ENCODE results near the gene SPEM2. TPM values are rescaled to one million over a fixed set of nuclear protein-coding genes. Genes with fewer than 3 reads are reported as not detected.

The SPEM2 gene
- total RNA-seq, 2 donors from 2014 or later, result not detected

- no peak for ATAC-seq (replicated peaks)
- Mint-ChIP-seq H3K9me3 (no peaks in the 10 kb centered on the region), H3K27me3 (peaks cover 36% of the 10 kb centered on the region), H3K36me3 (ENCODE audit: low read depth) (peaks cover 47% of the 10 kb centered on the region), H3K4me1 (peaks cover 18% of the 10 kb centered on the region), H3K27ac (peak within 1 kb of the TSS; percentile 84), H3K4me3 (peak within 1 kb of the TSS; percentile 95)
These were observed 14.2 kb downstream of the SPEM2 start, which contains the start of gene FGF11 for GRCh38 chr17:7439462-7440112. Gene FGF11 (plus strand): TSS chr17:7439512. CDS start chr17:7439621, 109 bp downstream.

GRCh38 chr17:7440113-7440833 is 14.9 kb downstream of the SPEM2 start:
- peaks cover 45% of the 10 kb centered on the region for H3K36me3 Mint-ChIP-seq (ENCODE audit: low read depth)
- no peak for ATAC-seq (replicated peaks)
- peaks cover 39% of the 10 kb centered on the region for H3K27me3 Mint-ChIP-seq
- peak overlapping the region; percentile 84 for H3K27ac Mint-ChIP-seq
- H3K4me1 Mint-ChIP-seq, result peaks cover 18% of the 10 kb centered on the region
- H3K4me3 Mint-ChIP-seq, result peak overlapping the region; percentile 95
- no peaks in the 10 kb centered on the region for H3K9me3 Mint-ChIP-seq

DNA sequence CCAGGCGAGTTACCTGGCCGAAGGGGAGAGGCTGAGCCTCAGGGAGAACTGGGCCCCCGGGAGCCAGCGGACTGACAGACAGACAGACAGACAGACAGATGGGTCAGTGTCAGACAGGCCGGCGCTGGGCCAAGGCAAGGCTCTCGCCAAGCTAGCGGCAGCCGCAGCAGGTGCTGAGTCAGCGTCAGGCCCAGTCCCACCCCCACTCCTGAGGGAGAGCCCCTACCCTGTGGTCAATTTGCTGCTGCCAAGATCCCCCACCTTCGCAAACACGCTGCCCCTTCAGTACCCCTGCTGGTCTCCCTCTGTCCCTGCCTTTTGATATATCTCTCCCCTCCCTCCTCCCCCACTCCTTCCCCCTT is 15.4 kb downstream of the SPEM2 start:
- Mint-ChIP-seq H3K27me3 (peaks cover 44% of the 10 kb centered on the region), H3K4me1 (peaks cover 23% of the 10 kb centered on the region), H3K9me3 (no peaks in the 10 kb centered on the region), H3K36me3 (ENCODE audit: low read depth) (peaks cover 47% of the 10 kb centered on the region), H3K27ac (peak overlapping the region; percentile 84), H3K4me3 (peak overlapping the region; percentile 95)
- peak; percentile 19 for ATAC-seq (replicated peaks)

DNA sequence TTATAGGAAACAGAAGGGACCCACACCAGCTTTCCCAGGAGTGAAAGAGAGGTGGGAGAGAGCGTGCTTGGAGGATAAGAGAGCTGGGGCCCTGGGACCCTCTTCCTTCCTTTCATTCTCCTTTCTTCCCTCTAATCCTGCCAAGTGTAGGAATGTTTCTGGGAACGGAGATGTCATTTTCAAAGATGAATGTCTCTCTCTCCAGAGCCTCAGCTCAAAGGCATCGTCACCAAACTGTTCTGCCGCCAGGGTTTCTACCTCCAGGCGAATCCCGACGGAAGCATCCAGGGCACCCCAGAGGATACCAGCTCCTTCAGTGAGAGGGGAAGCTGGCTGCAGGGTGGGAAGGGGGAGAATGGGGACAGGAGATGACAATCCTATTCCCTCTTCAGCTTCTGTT is 15.8 kb downstream of the SPEM2 start:
- Mint-ChIP-seq H3K36me3 (ENCODE audit: low read depth) (peaks cover 45% of the 10 kb centered on the region), H3K9me3 (no peaks in the 10 kb centered on the region), H3K4me3 (peak overlapping the region; percentile 95), H3K4me1 (peaks cover 24% of the 10 kb centered on the region), H3K27me3 (peaks cover 48% of the 10 kb centered on the region), H3K27ac (no peak overlapping the region)
- no peak for ATAC-seq (replicated peaks)

- Mint-ChIP-seq H3K27ac (no peak overlapping the region), H3K4me3 (no peak overlapping the region), H3K36me3 (ENCODE audit: low read depth) (peaks cover 37% of the 10 kb centered on the region), H3K9me3 (no peaks in the 10 kb centered on the region), H3K27me3 (peaks cover 51% of the 10 kb centered on the region), H3K4me1 (peaks cover 24% of the 10 kb centered on the region)
- no peak for ATAC-seq (replicated peaks)
These were observed 16.7 kb downstream of the SPEM2 start for GRCh38 chr17:7442142-7442541.

DNA sequence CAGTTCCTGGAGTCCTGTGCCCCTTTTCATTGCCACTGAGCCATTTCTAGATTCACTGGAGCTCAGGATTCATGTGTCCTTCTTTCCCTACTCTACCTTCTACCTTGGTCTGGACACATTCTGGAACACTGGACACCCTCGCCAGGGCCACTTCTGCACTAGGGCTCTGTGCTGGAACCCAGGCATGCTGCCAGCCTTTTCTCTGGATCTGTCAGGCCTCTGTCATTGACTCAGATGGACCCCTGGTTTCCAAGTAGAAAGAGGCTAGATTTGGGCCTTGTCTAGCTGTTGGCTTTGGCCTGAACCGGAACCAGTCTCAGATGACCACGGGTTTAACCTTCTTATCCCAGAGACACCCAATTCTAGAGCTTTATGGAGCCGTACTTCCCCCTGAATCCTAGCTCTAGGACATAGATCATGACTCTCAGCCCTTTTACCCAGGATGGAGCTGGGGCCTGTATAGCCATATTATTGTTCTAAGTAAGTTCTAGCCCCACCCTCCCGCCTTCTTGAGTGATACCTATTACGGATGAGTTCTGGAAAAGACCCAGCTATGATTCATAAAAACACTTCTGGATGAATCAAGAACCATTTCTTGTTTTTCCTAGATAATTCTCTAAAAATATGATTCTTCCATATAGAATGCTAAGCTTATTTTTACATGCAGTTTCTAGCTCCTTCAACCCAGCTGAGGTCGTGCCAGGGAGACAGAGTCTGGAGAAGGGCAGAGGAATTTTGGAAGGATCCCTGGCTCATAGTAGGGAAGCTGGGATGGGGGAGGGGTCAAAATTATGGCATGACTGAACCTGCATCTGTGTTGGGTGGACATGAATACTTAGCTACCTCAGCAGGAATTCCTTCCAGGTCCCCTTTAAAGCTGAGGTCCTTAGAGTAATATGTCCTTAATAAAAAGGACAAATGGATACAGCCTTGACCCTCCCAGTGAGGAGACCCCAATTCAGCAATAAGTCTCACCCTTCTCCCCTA is 18.4 kb downstream of the SPEM2 start:
- Mint-ChIP-seq H3K9me3 (no peaks in the 10 kb centered on the region), H3K4me1 (peaks cover 13% of the 10 kb centered on the region), H3K36me3 (ENCODE audit: low read depth) (peaks cover 22% of the 10 kb centered on the region), H3K27me3 (peaks cover 55% of the 10 kb centered on the region), H3K4me3 (peak overlapping the region; percentile 69), H3K27ac (peak overlapping the region; percentile 47)
- ATAC-seq (replicated peaks), result no peak

- H3K27ac Mint-ChIP-seq, result no peak within 1 kb of the TSS
- peaks cover 51% of the 10 kb centered on the region for H3K27me3 Mint-ChIP-seq
- peaks cover 10% of the 10 kb centered on the region for H3K4me1 Mint-ChIP-seq
- peaks cover 15% of the 10 kb centered on the region for H3K36me3 Mint-ChIP-seq (ENCODE audit: low read depth)
- H3K4me3 Mint-ChIP-seq, result peak within 1 kb of the TSS; percentile 69
- ATAC-seq (replicated peaks), result peak; percentile 53
- no peaks in the 10 kb centered on the region for H3K9me3 Mint-ChIP-seq
These were observed 19.5 kb downstream of the SPEM2 start, which contains the start of gene CHRNB1 for GRCh38 chr17:7444682-7445618. Gene CHRNB1 (plus strand): TSS chr17:7445061. CDS start chr17:7445128, 67 bp downstream.

DNA sequence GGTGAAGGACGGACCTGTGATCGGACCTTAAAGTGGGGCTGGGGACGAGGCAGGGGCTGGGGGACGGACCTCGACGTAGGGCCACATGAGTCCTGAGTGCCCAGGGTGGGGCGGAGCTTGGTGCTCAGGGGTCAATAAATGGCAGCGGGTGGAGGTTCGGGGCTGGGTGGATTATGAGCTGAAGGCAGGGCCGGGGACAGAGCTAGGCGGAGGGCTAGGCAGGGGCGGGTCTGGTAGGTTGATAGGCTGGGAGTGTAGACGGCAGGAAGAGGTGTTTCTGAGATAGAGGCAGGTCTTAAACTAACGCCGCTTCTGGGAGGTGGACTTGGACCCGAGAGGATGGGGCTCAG is 20.2 kb downstream of the SPEM2 start:
- Mint-ChIP-seq H3K36me3 (ENCODE audit: low read depth) (peaks cover 9% of the 10 kb centered on the region), H3K27me3 (peaks cover 46% of the 10 kb centered on the region), H3K4me3 (peak overlapping the region; percentile 69), H3K4me1 (peaks cover 6% of the 10 kb centered on the region), H3K27ac (no peak overlapping the region), H3K9me3 (no peaks in the 10 kb centered on the region)
- peak; percentile 54 for ATAC-seq (replicated peaks)

GRCh38 chr17:7448461-7448860 is 23.0 kb downstream of the SPEM2 start:
- Mint-ChIP-seq H3K27ac (no peak overlapping the region), H3K9me3 (no peaks in the 10 kb centered on the region), H3K4me1 (peaks cover 6% of the 10 kb centered on the region), H3K36me3 (ENCODE audit: low read depth) (peaks cover 7% of the 10 kb centered on the region), H3K27me3 (peaks cover 33% of the 10 kb centered on the region), H3K4me3 (no peak overlapping the region)
- no peak for ATAC-seq (replicated peaks)

DNA sequence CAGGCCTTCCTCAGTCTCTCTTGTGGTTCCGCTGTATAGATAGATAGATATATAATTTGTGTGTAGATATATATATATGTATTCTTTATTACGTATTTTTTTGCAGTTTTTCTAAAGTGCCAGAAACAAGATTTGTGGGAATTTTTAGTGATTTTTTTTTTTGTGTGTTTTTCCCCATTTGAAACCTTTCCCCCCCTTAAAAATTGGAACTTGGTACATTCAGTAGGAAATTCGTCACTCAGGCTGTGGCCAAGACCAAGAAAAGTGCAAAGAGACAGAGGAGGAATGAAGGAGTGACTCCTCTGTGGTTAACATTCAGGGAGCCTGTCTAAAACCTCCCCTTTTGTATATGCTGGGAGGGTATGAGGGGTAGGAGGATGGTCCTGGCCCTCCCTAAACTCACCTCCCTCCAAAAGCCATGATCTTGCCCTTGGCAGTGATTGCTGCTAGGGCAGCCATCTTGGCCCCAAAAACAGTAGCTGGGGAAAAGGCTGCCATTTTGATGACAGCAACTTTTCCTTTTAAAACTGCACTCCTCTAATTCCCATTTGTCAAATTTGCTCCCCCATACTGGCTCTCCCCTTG is 34.6 kb downstream of the SPEM2 start:
- H3K36me3 Mint-ChIP-seq (ENCODE audit: low read depth), result peaks cover 34% of the 10 kb centered on the region
- H3K4me3 Mint-ChIP-seq, result no peak overlapping the region
- no peaks in the 10 kb centered on the region for H3K9me3 Mint-ChIP-seq
- ATAC-seq (replicated peaks), result no peak
- H3K27ac Mint-ChIP-seq, result peak overlapping the region; percentile 17
- peaks cover 4% of the 10 kb centered on the region for H3K4me1 Mint-ChIP-seq
- H3K27me3 Mint-ChIP-seq, result no peaks in the 10 kb centered on the region

DNA sequence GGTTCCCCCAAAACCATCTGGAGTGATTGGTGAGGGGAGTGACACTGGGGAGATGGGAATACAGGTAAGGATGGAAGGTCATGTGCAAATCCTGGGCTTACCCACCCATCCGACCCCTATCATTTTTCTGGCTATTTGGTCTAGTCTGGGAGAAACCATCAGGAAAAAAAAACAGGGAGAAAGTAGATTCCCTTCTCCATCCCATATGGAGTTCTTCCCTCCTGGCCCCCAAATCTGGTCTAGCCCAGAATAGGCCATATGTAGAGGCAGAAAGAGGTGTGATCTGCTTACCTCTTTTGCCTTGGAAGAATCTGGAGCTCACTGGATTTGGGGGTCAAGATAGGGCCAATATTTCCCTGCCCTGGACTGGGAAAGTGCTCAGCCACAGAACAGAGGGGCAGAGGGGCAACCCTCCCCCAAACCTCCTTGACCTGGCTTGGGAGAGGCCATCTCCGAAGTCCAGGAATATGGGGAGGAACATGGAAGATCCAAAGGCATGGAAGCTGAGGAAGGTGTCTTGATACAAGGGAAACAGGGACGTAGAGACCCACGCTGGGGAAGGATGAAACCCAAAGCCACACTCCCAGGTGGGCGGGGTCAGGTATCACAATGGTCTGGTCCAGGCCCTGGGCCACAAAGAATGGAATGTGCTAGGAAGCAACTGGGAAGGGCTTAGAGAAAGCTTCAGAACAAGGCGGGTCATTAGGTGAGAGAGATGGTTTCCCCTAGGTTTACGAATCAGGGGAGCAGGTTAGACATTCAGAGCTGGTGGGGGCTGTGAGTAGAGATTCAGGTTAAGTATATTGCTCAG is 35.6 kb downstream of the SPEM2 start:
- Mint-ChIP-seq H3K9me3 (no peaks in the 10 kb centered on the region), H3K4me1 (no peaks in the 10 kb centered on the region), H3K27me3 (no peaks in the 10 kb centered on the region), H3K36me3 (ENCODE audit: low read depth) (peaks cover 24% of the 10 kb centered on the region), H3K27ac (no peak overlapping the region), H3K4me3 (no peak overlapping the region)
- no peak for ATAC-seq (replicated peaks)

DNA sequence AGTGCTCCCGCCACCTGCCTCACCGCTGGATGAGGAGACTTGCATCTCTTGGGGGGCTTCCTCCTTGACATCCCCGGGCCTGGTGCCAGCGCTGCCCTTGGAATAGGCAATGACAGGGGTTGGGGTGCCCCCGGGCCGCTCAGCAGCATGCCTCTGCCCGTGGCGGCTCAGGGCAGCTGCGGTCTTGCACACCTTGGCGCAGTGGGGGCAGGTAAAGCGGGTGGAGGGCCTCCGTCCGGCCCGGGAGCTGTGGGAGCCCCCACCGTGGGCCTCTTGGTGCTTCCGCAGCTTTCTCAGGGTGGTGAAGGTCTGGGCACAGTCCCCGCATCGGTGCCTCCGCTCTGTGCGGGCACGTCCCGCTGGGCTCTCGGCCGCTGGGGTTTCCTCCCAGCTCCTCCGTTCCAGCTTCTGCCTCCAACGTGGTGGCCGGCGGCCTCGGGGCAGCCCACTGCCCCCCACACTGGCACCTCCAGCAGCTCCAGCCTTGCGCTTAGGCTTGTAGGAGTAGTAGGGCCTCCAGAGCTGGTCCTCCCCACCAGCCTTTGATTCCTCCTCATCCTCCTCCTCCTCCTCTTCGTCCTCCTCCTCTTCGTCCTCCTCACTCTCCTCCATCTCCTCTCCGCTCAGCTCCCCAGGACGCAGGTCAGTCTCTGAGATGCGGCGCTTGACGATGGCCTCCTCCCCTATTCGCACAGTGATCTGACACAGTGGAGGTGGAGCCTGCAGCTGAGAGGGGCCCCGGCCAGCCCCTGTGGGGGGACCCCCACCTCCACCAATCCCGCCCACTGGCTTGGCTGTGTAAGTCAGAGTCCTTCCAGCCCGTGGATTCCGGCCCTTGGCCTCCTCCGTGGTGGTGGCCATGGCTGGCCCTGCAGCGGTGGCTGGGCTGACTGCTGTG is 37.3 kb downstream of the SPEM2 start:
- H3K27ac Mint-ChIP-seq, result no peak overlapping the region
- no peaks in the 10 kb centered on the region for H3K27me3 Mint-ChIP-seq
- no peaks in the 10 kb centered on the region for H3K4me1 Mint-ChIP-seq
- H3K9me3 Mint-ChIP-seq, result no peaks in the 10 kb centered on the region
- H3K36me3 Mint-ChIP-seq (ENCODE audit: low read depth), result peaks cover 30% of the 10 kb centered on the region
- no peak overlapping the region for H3K4me3 Mint-ChIP-seq
- no peak for ATAC-seq (replicated peaks)
